Measurements from ENCODE around the gene GNB1L.
A peak's percentile ranks its signal among the peaks of the same experiment; 100 is the strongest.

Gene GNB1L

DNA sequence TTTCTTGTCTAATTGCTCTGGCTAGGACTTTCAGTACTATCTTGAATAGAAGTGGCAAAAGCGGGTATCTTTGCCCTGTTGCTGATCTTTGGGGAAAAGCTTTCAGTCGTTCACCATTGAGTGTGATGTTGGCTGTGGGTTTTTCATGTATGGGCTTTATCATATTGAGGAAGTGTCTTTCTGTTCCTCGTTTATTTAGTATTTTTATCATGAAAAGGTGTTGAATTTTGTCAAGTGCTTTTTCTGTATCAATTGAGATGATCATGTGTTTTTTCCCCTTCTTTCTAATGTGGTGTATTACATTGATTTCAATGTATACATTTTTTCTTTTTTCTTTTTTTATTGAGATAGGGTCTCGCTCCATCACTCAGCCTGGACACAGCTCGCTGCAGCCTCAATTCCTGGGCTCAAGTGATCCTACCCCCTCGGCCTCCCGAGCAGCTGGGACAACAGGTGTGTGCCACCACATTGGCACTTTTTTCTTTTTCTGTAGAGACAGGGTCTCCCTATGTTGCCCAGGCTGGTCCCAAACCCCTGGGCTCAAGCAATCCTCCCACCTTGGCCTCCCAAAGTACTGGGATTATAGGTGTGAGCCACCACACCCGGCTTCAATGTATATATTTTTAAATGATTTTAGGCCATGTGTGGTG is 5.3 kb upstream of the GNB1L start:
- DNase-seq, result no peak

DNA sequence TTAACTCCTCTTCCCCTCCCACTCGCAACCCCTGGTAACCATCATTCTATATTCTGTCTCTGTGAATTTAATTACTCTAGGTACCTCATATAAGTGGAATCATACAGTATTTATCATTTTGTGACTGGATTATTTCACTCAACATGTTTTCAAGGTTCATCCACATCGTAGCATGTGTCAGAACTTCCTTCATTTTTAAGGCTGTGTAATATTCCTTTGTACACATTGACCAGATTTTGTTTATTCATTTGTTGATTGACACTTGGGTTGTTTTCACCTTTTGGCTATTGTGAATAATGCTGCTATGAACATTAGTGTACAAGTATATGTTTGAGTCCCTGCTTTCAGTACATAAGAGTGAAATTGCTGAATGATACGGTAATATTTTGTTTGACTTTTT is 2.7 kb upstream of the GNB1L start:
- DNase-seq, result no peak

DNA sequence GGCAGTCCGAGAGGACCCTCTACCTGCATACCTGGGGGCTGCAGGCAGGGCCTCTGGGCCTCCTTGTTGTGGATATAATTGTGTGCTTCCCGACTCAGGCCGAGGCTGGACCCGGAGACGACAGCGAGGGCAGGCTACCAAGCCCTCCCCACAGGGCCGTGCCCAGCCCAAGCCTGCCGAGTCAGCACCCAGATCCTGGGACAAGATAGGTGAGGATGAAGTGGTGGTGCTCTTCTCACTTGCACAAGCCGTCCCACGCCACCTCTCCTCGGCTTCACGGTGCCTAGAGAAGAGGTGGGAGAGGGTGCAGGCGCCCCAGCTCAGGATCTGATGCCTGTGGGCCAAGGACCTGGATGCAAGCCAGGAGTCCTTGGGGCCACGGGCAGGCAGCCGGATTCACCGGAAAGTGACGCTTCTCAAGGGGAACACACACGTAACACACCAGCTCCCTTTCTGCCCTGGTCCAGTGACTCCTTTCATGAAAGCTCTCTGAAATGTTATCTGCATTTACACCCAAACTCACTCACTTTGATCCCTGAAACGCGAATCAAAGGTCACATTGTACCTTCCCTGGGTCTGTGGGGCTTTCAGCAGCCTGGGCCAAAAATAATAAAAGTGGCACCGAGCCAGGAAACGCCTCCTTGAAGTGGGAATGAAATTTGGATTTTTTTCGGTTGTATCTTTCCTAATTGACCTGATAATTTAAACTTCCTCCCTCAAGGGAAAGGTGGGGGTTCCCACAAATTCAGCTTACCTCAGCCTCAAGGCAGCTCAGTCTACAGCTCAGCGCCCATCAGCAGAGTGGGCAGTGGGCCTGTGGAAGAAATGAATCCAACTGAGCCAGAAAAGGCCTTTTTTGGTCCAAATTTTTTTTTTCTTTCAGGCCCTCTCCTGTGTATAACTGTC is 1.1 kb upstream of the GNB1L start:
- peak; percentile 34 for DNase-seq

DNA sequence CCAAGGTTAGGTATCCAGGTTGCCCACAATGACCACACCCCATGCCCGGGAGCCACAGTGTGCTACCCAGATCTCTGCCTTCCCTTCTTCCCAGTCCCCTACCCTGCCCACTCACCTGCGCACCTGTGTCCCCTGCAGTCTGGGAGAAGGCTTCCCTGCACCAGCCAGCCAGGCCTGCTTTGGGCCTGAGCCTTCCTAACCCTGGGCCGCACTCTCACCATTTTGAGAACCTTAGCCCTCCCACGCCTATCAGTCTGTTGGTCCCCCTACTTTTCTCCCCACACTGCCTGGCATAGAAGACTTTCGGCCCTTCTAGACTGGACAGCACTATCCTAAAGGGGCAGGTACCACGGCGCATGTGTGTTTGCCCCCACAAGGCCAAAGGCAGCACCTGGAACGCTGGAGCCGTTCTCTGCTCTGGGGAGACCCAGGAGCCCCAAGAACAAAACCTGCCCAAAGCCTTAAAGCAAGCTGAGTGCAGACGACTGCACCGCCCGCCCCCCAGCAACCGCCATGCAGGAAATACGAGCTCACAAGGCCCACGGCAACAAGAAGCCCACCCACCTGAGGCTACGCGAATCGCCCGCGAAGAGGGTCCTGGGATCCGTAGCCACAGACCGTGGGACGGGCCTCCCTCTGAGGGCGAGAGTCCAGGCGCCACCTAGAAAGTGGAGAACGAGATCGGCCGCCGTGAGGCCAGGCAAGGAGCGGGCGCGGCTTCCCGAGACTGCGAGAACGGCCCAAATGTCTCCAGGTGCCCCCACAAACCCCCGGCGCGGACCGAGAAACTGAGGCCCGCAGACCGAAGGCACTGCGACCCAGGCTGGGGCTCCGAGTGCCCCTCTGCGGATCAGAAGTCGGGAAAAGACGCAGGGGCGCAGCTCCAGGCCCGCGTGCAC is 546 bp downstream of the GNB1L start:
- no peak for DNase-seq

DNA sequence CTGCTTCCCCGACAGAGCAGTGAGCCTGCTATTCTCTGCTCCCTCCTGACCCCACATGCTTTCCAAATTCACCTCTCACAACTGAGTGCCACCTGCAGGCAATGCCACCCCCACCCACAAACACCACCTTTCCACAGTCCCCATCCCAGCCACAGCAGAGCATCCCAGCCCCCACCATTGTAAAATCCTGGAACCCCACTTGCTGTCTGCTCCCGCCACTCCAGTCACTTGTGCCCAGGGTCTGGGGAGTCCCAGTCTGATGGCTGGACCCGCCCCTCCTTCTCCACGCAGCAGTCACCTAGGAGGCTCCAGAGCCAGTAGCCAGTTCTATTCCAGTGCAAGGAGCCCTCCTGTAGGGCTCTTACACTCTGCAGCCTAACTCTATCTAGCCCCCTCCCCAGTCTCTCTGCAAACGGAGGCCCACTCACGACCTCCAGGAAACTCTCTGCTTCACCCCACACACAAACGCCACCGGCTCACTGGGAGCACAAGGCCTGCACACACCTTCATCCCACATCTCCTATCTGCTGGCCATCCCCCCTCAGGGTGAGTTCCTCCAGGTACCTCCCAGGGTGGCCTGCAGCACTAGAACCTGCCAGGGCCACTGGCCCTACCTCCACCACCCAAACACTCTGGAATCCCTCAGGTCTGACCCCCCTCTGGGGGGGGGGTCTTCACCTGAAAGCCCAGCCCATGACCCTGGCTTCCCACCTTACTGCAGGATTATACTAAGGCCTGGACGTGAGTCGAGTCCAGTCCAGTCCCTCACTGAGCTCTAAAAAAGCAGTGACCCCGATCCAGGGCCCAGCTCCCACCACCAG is 1.4 kb downstream of the GNB1L start:
- no peak for DNase-seq

DNA sequence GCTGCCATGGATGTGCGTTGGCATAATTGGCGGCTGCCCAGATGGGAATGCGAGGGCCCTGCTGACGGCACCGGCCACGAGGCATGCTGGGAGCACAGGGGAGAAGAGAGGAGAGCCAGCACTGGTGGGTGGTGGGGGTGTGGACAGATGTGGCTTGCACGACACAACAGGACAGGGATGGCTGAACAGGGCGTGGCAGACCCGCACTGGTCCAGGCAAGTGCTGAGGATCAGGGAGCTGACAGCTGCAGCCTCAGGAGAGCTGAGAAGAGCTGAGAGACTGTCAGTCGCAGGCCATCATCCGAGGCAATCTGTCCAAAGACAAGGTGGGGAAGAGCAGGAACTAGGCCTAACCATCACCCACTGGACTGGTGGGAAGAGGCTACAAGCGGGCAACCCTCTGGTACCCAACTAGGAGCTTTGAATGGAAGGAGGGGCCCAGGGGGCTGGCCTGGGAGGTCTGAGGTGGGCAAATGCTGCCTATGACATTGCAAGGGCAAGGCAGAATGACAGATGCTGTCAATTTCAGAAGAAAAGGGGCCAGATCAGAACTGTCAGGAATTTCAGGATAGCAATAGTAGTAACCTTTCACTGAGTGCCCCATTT is 2.4 kb downstream of the GNB1L start:
- DNase-seq, result no peak

DNA sequence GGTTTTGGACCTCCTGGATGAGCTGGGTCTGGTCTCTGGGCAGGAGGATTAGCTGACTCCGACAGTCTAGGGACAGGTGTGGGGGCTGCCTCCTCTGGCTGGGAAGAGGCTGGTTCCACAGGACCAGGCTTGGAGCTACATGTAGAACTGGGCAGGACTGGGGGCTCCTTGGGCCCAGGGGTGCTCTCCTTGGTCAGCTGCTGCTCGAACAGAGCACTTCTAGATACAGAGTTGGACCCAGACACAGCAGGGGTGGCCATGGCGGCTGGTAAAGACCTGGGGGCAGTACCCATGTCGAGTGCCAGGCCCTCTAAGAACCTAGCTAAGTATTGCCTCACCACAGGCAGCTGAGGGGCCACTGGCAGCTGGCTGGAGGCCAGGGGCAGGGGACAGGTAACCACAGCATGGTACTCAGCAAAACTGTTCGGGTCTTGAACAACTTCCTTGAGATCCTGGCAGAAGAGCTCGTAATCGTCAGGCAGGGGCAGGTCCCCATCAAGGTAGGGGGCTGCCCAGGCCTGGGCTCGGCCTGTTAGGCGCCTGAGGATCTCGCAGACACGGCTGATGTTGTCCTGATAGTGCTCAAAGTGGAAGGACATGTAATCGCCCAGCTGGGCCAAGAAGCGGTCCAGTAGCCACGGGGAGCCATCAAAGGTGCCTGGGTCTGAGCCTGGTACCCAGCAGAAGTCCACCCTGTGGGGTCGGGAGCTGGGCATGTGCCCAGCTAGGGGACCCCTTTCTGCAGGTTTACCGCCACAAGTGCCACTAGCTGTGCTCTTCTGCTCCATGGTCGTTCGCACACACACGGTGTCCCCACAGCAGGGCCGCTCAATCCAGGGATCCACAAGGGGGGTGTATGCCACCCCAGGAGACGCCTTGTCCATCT is 3.1 kb downstream of the GNB1L start:
- DNase-seq, result no peak

DNA sequence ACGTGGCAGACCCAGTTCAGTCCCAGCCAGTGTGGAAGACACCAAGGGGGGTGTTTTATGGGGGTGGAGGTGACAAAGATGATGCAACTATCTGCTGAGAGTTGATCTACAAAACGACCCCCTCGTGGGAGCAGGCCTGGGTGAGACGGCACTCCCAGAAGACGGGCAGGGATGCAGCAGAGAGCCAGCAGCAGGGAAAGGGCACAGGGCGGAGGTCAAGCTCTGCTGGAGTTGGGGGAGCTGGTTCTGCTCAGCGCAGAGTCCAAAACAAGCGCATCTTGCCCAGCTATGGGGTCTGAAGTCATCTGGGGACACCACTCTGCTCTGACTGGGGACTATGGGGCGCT is 3.9 kb downstream of the GNB1L start:
- no peak for DNase-seq

DNA sequence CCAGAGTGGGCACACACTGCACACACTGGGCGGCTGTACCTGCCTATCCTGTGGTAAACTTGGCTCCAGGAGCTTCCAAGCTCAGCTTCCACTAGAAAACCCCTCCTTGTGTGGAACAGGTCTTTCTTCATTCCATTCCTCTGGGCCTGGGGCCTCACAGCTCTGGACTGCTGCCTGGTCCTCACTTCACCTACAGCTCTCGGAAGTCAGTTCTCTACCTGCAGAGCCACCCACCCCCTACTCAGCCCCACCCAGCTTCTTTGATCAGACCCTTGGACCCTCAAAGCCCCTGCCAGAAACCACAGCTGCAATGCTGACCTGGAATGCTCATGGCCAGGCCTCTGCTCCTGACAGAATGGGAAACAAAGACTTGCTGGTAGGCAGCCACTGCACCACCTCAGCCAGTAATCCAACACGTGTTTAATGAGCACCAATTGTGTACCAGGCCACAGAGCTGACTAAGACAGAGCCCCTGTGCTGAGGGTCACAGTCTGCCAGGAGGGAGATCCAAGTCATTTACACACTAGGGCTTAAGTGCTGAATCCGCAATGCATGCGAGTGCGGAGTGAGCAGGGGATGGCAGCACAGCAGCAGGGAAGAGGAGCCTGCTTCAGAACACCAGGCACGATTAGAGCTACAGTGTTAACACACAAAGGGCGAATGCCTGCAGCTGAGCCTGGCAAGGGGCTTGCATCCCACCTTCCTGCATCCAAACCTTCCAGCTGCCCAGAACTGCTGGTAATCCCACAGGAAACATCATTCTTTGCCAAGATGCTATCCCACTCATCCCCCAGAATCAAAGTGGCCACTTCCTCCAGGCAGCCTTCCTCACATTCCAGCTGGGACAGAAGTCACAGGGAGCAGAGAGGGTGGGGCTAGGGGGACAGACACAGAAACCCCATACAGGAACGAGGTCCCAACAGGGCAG is 4.6 kb downstream of the GNB1L start:
- DNase-seq, result no peak

DNA sequence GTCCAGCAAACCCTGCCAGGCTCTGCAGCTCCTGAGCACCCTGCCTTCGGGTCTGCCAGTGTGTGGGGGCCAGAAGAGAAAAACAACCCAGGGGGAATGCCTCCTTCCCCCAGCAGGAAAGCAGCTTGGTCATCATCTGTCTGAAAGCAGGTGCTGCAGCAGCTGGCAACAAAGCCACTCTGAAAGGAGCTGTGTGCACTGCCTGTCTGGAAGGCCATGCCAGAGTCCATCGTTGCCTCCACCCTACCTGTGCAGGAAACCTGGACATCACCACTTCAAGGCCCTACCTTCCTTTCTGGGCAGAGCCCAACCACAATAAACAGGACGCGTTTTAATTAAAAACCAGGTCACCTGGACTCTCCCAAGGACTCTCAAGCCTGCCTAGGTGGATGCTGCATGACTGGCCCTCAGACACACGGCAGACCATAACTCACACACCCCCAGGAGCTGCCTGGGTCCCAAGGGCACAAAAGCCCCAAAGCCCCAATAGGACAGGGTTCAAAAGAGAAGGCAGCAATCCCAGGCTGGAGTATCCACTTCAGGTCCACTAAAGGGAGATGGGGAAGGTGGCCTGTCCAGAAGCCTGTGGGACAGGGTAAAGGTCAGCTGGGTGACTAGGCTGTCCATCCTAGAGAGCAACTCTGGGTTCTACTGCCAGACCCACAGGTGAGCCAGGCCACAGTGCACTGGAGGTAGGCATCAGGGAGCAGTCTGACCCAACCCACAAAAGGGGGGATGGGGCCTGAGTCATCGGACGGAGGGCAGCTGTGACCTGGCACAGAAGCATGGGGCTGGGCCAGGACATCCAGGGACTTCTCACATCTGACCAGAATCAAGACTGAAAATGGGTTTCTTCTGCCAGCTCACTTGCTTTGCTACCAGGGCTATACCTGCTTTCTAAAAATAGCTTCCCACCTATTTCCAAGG is 6.1 kb downstream of the GNB1L start:
- DNase-seq, result no peak

DNA sequence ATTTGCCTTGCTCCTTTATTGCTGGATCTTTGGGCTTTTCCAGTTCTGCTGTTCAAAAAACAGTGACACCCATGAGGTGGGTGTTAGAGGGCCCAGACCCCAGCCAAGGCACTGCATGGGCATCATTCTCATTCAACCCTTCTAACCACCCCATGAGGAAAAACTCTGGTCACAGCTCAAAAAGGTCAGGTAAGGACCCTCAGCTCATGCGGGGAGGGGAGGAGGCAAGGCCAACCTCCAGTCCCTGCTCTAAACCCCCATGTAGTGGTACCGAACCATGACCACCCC is 7.4 kb downstream of the GNB1L start:
- no peak for DNase-seq

DNA sequence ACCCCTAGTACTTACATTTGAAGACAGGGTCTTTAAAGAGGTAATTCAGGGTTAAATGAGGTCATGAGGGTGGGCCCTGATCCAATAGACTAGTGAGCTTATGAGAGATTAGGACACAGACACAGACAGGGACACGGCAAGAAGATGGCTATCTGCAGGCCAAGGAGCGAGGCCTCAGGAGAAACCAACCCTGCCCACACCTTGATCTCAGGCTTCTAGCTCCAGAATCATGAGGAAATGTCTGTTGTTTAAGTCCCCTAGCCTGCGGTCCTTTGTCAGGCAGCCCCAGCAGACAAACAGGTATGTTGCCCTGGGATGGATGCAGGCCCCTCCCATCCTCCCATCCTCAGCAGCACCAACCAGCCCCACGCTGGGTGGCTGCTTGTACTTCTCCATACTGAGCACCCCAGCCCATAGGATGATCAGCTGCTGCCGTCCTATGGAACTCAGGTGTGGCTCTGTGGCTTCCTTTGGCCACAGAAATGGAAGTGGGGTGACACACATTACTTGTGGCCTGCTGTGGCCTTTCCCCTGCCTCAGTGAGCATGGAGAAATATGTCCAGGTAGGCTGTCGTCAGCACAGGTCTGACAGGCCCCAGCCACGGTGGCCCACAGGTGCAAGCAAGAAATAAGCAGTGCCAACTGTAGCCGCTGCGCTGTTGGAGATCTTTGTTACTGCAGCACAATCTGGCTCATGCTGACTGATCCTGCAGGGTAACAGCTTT is 7.9 kb downstream of the GNB1L start:
- no peak for DNase-seq

DNA sequence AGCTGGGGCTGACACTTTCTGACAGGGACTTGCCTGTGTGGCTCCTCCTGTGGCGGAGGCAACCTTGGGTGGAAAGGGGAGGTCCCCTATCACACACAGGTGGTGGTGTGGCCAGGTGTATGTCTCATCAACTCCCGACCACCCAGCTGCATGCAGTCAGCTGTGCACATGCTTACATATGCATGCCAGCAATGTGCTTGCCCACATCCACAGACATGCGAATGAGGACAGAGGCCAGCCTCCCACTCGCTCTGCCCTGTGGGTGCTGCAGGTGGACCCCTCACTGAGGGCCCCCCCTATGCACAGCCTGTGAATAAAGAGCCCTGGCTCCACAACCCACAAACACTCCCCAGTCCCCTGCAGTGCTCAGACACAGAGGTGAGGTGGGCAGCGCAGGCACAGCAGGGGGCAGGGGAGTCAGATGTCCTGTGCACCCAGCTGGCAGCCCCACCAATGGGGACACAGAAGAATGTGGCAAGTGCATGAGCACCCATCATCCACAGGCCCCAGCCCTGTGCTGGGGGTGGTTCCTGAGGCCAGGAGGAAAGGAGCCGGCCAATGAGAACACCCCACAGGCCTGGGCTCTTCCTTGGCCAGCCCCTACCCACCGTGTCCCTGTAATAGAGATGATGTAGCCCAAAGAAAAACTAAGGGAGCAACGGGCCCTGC is 9.5 kb downstream of the GNB1L start:
- DNase-seq, result no peak

DNA sequence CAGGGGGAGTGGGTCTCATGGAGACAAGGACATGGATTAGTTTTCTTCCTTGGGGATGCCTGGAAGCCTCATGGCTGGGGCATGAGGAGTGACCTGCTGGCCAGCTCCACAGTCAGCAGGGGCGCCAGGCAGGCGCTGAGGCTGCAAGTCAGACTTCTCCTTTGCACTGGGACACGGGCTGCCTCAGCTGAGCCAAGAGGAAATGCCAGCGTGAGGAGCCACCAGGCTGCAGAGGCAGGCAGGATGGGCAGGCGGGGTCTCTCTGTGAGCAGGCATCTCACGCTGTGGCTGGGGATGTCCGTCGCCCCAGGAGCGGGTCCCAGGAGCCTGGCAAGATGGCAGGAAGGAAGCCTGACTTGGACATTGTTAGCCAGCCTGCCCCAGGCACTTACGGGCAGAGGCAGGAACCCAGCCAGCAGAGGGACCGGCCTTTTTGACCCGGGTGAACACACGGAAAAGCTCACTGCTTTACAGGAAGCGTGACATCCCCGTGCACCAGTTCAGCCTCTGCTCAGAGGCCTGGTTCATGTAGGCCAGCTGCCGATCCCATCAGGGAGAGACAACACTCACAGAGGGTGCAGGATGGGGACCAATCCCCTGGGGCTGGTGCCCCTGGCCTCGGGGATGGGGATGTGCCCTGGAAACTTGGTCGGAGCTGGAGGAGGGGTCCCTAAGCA is 10.2 kb downstream of the GNB1L start:
- DNase-seq, result no peak

DNA sequence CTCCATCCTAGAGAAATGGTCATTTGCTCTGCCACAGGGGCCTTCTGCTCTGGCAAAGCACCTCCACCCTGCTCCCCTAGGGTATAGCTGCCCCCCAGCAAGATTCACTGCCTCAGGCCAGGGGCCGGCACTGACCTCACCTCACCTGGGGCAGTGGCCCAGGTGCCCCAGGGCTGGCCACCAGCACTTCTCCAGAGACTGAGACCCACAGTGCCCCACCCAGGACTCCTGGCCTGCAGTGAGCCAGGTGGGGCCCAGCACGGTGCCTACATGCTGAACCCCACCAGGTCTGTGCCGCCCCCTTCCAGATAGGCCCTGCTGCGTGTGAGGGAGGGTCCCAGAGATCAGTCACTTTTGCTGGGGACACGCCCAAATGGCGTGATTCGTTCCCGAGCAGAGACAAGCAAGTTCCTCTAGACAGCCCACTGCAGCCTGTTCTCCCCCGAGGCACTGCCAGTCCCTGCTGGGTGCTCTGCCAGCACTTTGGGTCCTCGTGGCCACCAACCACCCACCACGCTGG is 10.8 kb downstream of the GNB1L start:
- DNase-seq, result no peak

DNA sequence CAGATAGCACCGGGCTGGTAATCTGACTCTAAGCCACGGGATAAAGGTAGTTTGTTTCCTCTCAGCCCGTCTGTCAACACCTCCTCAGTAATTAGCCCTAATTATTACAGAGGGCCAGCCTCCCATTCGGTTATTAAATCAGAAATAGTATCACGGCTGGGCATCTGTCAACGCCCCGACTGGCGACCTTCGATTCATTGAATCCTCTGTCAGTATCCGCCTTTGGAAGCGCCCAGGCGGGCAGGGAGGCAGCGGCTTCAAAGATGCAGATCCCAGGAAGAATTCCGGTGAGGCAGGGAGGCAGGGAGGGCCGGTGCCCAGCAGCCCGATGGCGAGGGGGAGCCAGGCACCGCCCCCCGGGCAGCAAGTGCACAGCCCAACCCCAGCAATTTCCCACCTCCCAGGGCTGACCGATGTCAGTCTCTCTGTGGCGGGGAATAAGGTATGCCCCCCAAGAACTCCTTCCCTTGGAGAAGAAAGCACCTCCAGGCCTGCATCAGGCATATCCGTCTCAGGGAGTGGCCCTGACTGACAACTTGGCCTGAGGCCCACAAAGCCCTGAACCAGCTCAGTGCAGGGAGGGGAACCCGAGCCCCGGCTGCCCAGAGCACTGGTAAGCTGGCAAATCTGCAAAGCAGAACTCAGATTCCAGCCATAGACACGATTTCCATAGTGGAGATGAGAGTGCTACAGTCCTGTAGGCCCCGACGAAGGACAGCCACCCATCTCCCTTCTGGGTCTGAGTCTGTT is 11.4 kb downstream of the GNB1L start:
- no peak for DNase-seq

All from KG1 (cell line).